ENCODE data around the gene RNF181.

GRCh38 chr2:85595301-85596025 is at the start of gene RNF181:
- TF ChIP-seq ZC3H10 (CRISPR knock-in tag; IDR thresholded peaks at IDR 0.05) (no peak), CREB5 (CRISPR knock-in tag; IDR thresholded peaks at IDR 0.05; ENCODE audit: low read depth) (no peak), ZNF565 (CRISPR knock-in tag; conservative IDR thresholded peaks at IDR 0.05; ENCODE audit: low read depth) (no peak), ZNF70 (CRISPR knock-in tag; IDR thresholded peaks at IDR 0.05) (no peak), BACH2 (CRISPR knock-in tag; IDR thresholded peaks at IDR 0.05; ENCODE audit: borderline replicate concordance) (no peak), ESRRG (CRISPR knock-in tag; IDR thresholded peaks at IDR 0.05) (no peak), CSDC2 (CRISPR knock-in tag; IDR thresholded peaks at IDR 0.05) (no peak), PATZ1 (CRISPR knock-in tag; IDR thresholded peaks at IDR 0.05; ENCODE audit: borderline replicate concordance) (no peak), ISL1 (CRISPR knock-in tag; IDR thresholded peaks at IDR 0.05) (no peak), GLIS3 (CRISPR knock-in tag; IDR thresholded peaks at IDR 0.05) (no peak)

All from SK-N-SH treated with all-trans-retinoic acid at 6 μM for 48 hours (cell line).